A549 (cell line): Measurements from ENCODE around the gene PML.

Experiments
- EP300 ChIP-seq, 2 experiments: fragments of >200 bp; sonication (Bioruptor Twin); formaldehyde crosslinking; IDR thresholded peaks; 2 replicates in 1 of 2; 3 replicates in 1 of 2; pipeline ENCODE4 v1.6.1; 2016 to 2017
- JUNB ChIP-seq: fragments of >200 bp; sonication (Bioruptor Twin); formaldehyde crosslinking; IDR thresholded peaks from 2 replicates; pipeline ENCODE4 v1.6.1; 2016
- PBX3 ChIP-seq: IDR thresholded peaks from 2 replicates; pipeline ENCODE4 v1.6.1; 2012
- PHF8 ChIP-seq: fragments of 200-600 bp; sonication (generic); IDR thresholded peaks from 2 replicates; pipeline ENCODE4 v1.6.1; 2016; ENCODE audit warnings: low read depth, mild to moderate bottlenecking, antibody characterized with exemption, moderate library complexity, borderline replicate concordance
- POLR2A ChIP-seq: IDR thresholded peaks from 2 replicates; pipeline ENCODE4 v1.6.1; 2012; ENCODE audit warnings: mild to moderate bottlenecking, low read length
- ZNF302 ChIP-seq: fragments of 250-450 bp; sonication (Bioruptor Pico); IDR thresholded peaks from 2 replicates; pipeline ENCODE4 v1.9.0; 2021; ENCODE audit warnings: inconsistent platforms, mild to moderate bottlenecking, moderate library complexity
- TF ChIP-seq, protein P1 (sequence below): fragments of >200 bp; sonication (Bioruptor Twin); formaldehyde crosslinking; IDR thresholded peaks from 3 replicates; pipeline ENCODE4 v1.5.1; 2016

GRCh38 chr15:74025436-74025835, 30.9 kb downstream of the PML start:
- TF ChIP-seq ZNF302 (CRISPR knock-in tag) = no peak
- no peak for TF ChIP-seq PBX3
- no peak for TF ChIP-seq EP300 (IDR thresholded peaks at IDR 0.05)
- TF ChIP-seq, protein P1, sequence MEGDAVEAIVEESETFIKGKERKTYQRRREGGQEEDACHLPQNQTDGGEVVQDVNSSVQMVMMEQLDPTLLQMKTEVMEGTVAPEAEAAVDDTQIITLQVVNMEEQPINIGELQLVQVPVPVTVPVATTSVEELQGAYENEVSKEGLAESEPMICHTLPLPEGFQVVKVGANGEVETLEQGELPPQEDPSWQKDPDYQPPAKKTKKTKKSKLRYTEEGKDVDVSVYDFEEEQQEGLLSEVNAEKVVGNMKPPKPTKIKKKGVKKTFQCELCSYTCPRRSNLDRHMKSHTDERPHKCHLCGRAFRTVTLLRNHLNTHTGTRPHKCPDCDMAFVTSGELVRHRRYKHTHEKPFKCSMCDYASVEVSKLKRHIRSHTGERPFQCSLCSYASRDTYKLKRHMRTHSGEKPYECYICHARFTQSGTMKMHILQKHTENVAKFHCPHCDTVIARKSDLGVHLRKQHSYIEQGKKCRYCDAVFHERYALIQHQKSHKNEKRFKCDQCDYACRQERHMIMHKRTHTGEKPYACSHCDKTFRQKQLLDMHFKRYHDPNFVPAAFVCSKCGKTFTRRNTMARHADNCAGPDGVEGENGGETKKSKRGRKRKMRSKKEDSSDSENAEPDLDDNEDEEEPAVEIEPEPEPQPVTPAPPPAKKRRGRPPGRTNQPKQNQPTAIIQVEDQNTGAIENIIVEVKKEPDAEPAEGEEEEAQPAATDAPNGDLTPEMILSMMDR = no peak
- no peak for TF ChIP-seq PHF8
- TF ChIP-seq POLR2A = no peak
- no peak for TF ChIP-seq JUNB
